Cardiac muscle cell (in vitro differentiated cells and primary cell): ENCODE results near the gene CYBC1. TPM values are rescaled to one million over a fixed set of nuclear protein-coding genes. Genes with fewer than 3 reads are reported as not detected.
"Not testable (repeated sequence)": the region's sequence is repeated elsewhere in the genome, so short reads cannot be mapped to it uniquely, and the experiment has no call there.

Experiments used
- DNase-seq, 2 donors: peaks; one replicate each; pipeline versions ENCODE4 v3.0.0 to v3.0.0-alpha.2; 2010 to 2017; ENCODE audit warnings: low read depth in 1 of 2, low spot score in 1 of 2
- H3K27ac ChIP-seq: fragments of 200-600 bp; sonication (generic); 2 replicates; pipeline ENCODE4 v1.5.1; 2016
- H3K27me3 ChIP-seq: fragments of 200-600 bp; sonication (generic); 2 replicates; pipeline ENCODE4 v1.6.0; 2016; ENCODE audit warnings: control low read depth
- H3K36me3 ChIP-seq: fragments of 200-600 bp; sonication (generic); 2 replicates; pipeline ENCODE4 v1.5.1; 2016; ENCODE audit warnings: control low read depth
- H3K4me1 ChIP-seq: fragments of 200-600 bp; sonication (generic); 2 replicates; pipeline ENCODE4 v1.8.1; 2017; ENCODE audit warnings: low read depth, mild to moderate bottlenecking, mixed run types
- H3K4me3 ChIP-seq: fragments of 200-600 bp; sonication (generic); 2 replicates; pipeline ENCODE4 v1.5.1; 2016; ENCODE audit warnings: mild to moderate bottlenecking
- H3K9me3 ChIP-seq: fragments of 200-600 bp; sonication (generic); 2 replicates; pipeline ENCODE4 v1.5.1; 2017; ENCODE audit warnings: low read depth, mild to moderate bottlenecking, control low read depth
- CTCF ChIP-seq: IDR thresholded peaks from 2 replicates; pipeline ENCODE4 v1.5.1; 2012; ENCODE audit warnings: low read depth, mild to moderate bottlenecking, low read length
- polyA plus RNA-seq: library from polyadenylated mRNA; unstranded; fragments of >200 nt; fragmentation: Nextera tagmentation; extraction: Ambion mirVana; gene quantifications from 2 replicates; pipeline ENCODE4 v1.2.1, GENCODE V29; 2016
- total RNA-seq: library from RNA; depleted of rRNA; stranded (reverse); fragments of >200 nt; gene quantifications from 2 replicates; pipeline ENCODE4 v1.2.3, GENCODE V29; 2016

Gene CYBC1
- total and polyA plus RNA-seq, 2 experiments from 2014 or later, result 52.7 to 71.3 TPM

GRCh38 chr17:82458179-82458884 lies 7.8 kb upstream of the CYBC1 start, which contains the start of gene NARF:
NARF (plus strand) TSS chr17:82458741; CDS start chr17:82458804, 63 bp downstream.
- peak; percentile 99 for DNase-seq
- Histone ChIP-seq H3K4me3 (peak within 1 kb of the TSS; percentile 64), H3K9me3 (no peaks in the 10 kb centered on the region)

GRCh38 chr17:82457929-82458178 lies 7.3 kb upstream of the CYBC1 start:
- H3K36me3 ChIP-seq, result peaks cover 16% of the 10 kb centered on the region
- peak overlapping the region; percentile 64 for H3K4me3 ChIP-seq
- H3K4me1 ChIP-seq, result peaks cover 15% of the 10 kb centered on the region
- no peaks in the 10 kb centered on the region for H3K9me3 ChIP-seq
- H3K27me3 ChIP-seq, result no peaks in the 10 kb centered on the region
- H3K27ac ChIP-seq, result peak overlapping the region; percentile 100
- TF ChIP-seq CTCF, result no peak
- no peak for DNase-seq

More at GRCh38 chr17:82458179-82458884, 7.8 kb upstream of the CYBC1 start, which contains the start of gene NARF:
- Histone ChIP-seq H3K36me3 (peaks cover 20% of the 10 kb centered on the region), H3K27ac (peak within 1 kb of the TSS; percentile 100), H3K4me1 (peaks cover 15% of the 10 kb centered on the region), H3K27me3 (no peaks in the 10 kb centered on the region)
- TF ChIP-seq CTCF, result no peak

- no peaks in the 10 kb centered on the region for H3K9me3 ChIP-seq
- H3K27ac ChIP-seq, result peak overlapping the region; percentile 100
Observed at GRCh38 chr17:82457073-82457928, 6.7 kb upstream of the CYBC1 start.

GRCh38 chr17:82453706-82454105 lies 3.2 kb upstream of the CYBC1 start:
- not testable (repeated sequence) for H3K9me3 ChIP-seq, H3K36me3 ChIP-seq, DNase-seq, H3K27me3 ChIP-seq, H3K27ac ChIP-seq, H3K4me3 ChIP-seq, H3K4me1 ChIP-seq

More at GRCh38 chr17:82457073-82457928, 6.7 kb upstream of the CYBC1 start:
- peak in 1 of 2 donors; percentile 60 for DNase-seq
- no peak for TF ChIP-seq CTCF
- Histone ChIP-seq H3K4me3 (peak overlapping the region; percentile 64), H3K36me3 (peaks cover 16% of the 10 kb centered on the region), H3K27me3 (no peaks in the 10 kb centered on the region), H3K4me1 (peaks cover 13% of the 10 kb centered on the region)

- not testable (repeated sequence) for H3K4me1 ChIP-seq, H3K9me3 ChIP-seq, H3K27ac ChIP-seq, H3K36me3 ChIP-seq, DNase-seq, H3K27me3 ChIP-seq, H3K4me3 ChIP-seq
Observed at GRCh38 chr17:82453151-82453550, 2.6 kb upstream of the CYBC1 start.

- no peak for TF ChIP-seq CTCF
- Histone ChIP-seq H3K27me3 (no peaks in the 10 kb centered on the region), H3K4me3 (no peak overlapping the region), H3K36me3 (no peaks in the 10 kb centered on the region), H3K27ac (no peak overlapping the region), H3K4me1 (peaks cover 4% of the 10 kb centered on the region), H3K9me3 (no peaks in the 10 kb centered on the region)
- DNase-seq, result no peak
Observed at GRCh38 chr17:82452162-82452561, 1.6 kb upstream of the CYBC1 start.
